Measurements from ENCODE around the gene OSBPL10. TPM values are rescaled to one million over a fixed set of nuclear protein-coding genes. Genes with fewer than 3 reads are reported as not detected.

Gene OSBPL10
- total RNA-seq, 1 experiment from 2014 or later, result 3.7 TPM

DNA sequence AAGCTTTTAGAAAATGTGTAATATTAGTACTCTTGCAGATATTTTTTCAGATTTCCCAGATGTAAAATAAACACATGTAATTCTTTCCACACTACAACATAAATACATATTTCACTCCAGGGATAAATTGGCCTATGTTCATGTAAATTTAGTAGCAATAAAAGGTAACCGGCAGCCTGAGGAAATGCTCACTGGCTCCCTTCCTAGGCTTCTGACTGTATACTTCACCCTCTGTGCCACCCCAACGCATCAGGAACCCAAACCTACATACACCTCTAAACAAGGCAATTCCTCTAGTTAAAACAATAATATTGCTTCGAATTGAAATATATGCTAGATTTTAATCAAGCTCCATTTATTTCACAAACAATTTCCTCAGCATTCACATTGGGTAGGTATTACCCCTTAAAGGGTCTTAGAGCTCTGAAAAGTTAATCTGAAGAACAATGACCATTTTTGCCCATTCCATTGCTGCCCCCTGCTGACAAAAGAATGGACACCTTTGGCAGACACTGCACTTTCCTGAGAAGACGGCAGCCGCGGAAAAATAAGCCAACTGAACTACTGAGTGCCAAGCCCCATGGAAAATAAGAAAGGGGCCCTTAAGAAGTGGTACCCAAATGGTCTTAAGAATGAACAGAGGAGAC lies 212.5 kb downstream of the OSBPL10 start:
- H3K9me3 ChIP-seq, result no peaks in the 10 kb centered on the region
- H3K36me3 ChIP-seq, result no peaks in the 10 kb centered on the region
- DNase-seq, result no peak
- no peak overlapping the region for H3K4me3 ChIP-seq
- H3K27me3 ChIP-seq, result no peaks in the 10 kb centered on the region

DNA sequence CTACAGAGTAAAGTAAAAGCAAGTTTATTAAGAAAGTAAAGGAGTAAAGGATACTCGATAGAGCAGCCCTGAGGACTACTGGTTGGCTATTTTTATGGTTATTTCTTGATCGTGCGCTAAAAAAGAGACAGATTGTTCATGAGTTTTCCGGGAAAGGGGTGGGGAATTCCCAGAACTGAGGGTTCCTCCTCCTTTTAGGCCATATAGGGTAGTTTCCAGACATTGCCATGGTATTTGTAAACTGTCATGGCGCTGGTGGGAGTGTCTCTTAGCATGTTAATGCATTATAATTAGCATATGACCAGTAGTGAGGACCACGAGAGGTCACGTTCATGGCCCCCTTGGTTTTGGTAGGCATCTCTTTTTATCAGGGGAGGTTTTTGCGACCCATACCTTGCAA lies 213.1 kb downstream of the OSBPL10 start:
- DNase-seq, result no peak
- Histone ChIP-seq H3K36me3 (no peaks in the 10 kb centered on the region), H3K9me3 (no peaks in the 10 kb centered on the region), H3K27me3 (no peaks in the 10 kb centered on the region), H3K4me3 (no peak overlapping the region)

DNA sequence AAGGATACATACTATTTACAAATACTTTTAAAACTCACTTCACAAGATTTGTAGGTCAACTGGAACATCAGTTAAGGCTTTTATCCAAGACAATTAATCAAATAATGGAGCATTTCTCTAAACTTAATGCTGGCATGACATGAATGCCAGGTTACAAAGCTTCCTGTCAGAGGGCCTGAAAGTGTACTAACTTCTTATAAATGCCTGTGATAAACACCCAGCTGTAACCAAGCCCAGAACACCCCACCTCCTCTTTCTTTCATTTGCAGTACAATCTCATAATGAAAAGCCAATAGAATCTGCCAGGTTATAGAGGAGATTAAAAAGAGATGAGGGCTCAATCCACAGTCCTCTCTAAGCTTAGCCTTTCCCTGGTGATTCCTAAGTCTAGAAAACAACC lies 214.4 kb downstream of the OSBPL10 start:
- no peak for DNase-seq
- Histone ChIP-seq H3K4me3 (no peak overlapping the region), H3K27me3 (no peaks in the 10 kb centered on the region), H3K9me3 (no peaks in the 10 kb centered on the region), H3K36me3 (no peaks in the 10 kb centered on the region)

DNA sequence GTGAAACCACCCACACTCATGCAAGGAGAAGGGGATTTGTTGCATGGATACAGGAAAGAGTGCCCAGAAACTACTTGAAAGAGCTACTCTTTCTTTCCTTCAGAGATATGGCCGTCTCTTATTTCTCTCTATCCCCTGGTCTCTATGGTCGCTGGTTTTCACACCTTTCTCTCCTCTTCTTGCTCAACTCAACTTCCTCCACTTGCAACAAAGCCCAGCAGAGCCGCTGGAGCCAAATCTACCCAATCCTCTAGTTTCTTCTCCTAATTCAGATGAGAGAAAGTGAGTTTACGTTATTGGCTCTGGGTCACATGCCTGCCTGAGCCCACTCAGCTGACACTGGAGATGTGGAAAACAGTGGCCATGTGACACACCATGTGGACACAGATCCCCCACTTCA lies 215.2 kb downstream of the OSBPL10 start:
- no peaks in the 10 kb centered on the region for H3K27me3 ChIP-seq
- no peak overlapping the region for H3K4me3 ChIP-seq
- DNase-seq, result no peak
- no peaks in the 10 kb centered on the region for H3K9me3 ChIP-seq
- no peaks in the 10 kb centered on the region for H3K36me3 ChIP-seq

DNA sequence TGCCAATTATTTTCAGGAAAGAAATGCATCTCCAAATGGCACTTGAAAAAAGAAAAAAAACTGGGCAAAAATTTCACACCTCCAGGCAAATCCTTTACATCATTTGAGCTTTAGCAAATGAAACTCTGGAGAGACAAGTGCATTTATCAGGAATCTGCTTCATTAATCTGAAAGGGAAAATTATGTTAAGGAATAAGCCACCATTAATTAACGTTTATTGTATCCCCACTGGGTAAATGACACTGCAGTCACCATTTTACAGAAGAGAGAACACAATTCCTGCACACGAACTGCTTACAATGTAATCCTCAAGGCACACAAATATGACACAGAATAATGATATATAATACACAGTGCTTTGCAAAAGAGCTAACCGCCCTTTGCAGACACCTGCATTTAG lies 217.3 kb downstream of the OSBPL10 start:
- DNase-seq, result no peak
- H3K36me3 ChIP-seq, result no peaks in the 10 kb centered on the region
- H3K27me3 ChIP-seq, result no peaks in the 10 kb centered on the region
- H3K4me3 ChIP-seq, result no peak overlapping the region
- H3K9me3 ChIP-seq, result no peaks in the 10 kb centered on the region

DNA sequence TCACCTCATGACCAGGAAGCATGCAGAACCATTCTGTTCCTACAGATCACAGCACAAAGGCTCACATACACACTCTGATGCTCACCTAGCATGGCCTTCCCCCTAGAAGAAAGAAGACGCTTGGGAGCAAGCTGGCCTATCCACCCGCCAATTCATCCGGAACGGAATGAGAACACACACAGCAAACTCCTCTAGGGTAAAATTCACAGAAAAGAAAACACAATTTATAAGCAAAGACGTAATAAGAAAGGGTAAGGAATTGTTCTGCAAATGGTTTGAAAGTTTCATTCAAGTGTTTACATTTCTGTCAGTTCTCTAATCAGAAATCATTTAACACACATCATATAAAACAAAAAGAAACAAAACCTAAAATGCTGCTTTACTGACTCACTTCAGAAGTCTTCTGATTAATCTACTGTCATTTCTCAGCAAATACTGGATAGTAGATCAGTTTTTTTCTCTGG lies 218.1 kb downstream of the OSBPL10 start:
- no peak overlapping the region for H3K4me3 ChIP-seq
- no peaks in the 10 kb centered on the region for H3K36me3 ChIP-seq
- no peaks in the 10 kb centered on the region for H3K27me3 ChIP-seq
- no peaks in the 10 kb centered on the region for H3K9me3 ChIP-seq
- no peak for DNase-seq

DNA sequence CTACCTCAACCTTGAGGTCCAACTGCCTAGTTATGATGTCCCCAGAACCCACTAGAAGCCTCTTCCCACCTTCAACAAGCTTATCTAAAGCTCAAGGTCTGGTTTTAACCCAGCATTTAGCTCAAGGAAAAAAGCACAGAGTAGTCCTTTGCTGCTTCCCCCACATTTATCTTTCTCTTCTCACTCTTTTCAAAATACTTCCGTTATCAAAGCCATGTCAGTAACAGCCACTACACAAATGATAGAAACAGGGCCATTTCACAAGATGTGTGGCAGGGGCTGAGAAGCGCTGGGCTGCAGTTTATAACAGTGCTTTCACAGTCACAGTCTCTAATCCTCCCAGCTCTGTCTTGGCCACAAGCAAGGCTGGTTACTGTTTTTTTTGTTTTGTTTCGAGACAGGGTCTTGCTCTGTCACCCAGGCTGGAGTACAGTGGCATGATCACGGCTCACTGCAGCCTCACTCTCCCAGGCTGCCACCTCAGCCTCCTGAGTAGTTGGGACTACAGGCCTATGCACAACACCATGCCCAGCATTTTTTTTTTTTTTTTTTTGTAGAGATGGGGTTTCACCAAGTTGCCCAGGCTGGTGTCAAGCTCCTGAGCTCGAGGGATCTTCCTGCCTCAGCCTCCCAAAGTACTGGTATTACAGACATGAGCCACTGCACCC lies 218.8 kb downstream of the OSBPL10 start:
- DNase-seq, result no peak
- Histone ChIP-seq H3K36me3 (no peaks in the 10 kb centered on the region), H3K27me3 (no peaks in the 10 kb centered on the region), H3K9me3 (no peaks in the 10 kb centered on the region), H3K4me3 (no peak overlapping the region)

DNA sequence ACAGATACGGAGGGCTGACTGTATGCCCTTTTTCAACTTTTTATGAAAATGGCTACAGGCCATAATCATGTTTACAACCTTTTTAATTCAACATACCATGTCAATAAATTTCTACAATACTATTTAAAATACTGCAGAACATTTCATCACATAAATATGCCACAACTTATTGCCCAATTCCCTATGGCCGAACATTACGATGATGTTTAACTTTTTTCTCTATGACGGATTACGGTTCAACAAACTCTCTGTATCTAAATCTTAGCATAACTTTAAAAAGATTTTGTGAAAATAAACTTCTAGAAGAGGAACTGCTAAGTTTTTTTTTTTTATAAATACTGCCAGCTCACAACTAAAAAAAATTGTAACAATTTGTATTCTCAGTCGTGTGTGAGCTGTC lies 220.4 kb downstream of the OSBPL10 start:
- Histone ChIP-seq H3K9me3 (no peaks in the 10 kb centered on the region), H3K27me3 (no peaks in the 10 kb centered on the region), H3K36me3 (no peaks in the 10 kb centered on the region), H3K4me3 (no peak overlapping the region)
- DNase-seq, result no peak

DNA sequence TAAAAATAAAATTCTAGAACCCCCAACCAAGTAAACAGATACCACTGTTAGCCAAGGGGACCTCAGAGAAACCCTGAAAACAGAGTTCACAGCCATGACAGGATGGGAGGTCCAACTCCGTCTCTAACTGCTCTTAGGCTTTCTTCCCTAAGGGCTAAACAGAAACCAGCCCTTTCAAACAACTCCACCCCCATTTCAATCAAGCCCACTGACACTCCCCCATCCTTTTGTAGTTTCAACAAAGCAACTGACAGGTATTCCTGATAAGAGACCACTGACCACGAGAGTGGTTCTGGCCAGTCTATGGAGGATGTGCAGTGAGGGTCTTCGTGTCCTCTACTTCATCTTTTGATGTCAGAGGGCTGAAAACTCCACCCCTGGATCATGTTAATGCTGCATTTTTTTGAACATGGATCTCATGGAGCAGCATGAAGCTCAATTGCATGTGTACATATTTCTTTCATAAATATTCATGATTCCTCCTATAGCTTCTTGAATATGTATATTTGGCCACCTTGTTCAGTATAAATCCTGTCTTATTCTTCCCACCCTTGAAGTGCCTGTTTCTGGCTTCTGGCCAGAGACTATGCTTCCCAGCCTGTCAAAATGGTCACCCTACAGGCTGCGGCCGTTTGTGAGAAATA lies 222.6 kb downstream of the OSBPL10 start:
- DNase-seq, result no peak
- Histone ChIP-seq H3K36me3 (no peaks in the 10 kb centered on the region), H3K27me3 (no peaks in the 10 kb centered on the region), H3K9me3 (no peaks in the 10 kb centered on the region), H3K4me3 (no peak overlapping the region)

DNA sequence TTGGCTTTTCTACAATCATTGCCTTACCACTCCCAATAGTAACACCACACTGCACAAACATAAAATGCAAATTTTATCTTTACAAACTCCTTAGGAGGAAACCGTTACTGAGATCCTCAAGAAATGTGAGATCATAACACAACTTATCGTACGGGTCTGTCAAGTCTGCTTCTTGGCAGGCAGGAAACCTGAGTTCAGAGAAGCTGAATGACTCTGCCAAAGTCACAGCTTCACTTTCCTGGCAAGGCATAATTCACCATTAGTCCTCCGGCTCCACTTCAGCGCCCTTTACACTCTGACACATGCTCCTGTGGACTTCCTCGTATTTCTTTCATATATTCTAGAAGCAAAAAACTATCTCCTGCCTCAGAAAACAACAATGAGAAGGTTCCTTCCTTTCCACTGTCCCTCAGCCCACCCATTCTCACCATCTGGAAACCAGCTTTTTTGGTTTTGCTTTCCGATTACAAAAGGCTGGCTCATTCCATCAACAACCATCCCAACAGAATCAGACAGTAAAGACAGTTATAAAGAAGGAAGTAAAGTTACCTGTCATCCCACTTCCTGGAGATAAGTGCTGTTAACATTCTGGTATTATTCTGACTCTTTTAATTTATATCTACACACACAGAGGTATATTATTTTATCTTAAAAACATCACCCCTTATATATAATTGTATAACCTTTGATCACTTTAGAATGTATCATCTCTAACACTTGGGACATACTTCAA lies 225.0 kb downstream of the OSBPL10 start:
- Histone ChIP-seq H3K27me3 (no peaks in the 10 kb centered on the region), H3K4me3 (no peak overlapping the region), H3K9me3 (no peaks in the 10 kb centered on the region), H3K36me3 (no peaks in the 10 kb centered on the region)
- no peak for DNase-seq

DNA sequence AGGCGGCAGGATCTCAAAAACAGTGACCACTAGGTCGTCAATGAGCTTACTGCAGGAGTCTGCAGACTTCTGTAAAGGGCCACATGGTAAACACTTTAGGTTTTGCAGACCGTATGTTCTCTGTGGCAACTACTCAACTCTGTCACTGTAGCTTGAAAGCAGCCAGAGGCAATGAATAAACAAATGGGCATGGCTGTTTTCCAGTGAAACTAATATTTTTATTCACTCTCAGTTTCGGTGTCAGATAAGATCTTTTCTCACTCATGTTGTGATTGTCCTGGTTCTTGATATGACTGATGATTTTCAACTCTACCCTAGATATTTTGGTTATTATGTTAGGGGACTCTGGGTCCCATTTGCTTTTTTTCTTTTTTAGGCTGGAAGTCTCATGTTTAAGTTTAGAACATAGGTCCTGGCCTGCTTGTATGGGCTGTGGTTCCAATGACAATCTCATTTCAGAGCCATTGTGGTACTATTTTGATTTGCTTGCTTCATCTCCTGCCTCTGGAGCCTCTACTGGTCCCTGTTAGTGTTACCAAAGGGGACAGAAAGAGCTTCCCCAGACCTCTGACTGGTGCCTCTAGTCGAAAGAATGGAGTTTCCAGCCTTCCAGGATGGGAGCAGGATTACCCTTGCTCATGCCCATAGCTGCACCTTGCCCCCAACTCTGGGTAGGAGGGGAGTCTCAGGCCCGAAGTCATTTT lies 226.3 kb downstream of the OSBPL10 start:
- Histone ChIP-seq H3K27me3 (no peaks in the 10 kb centered on the region), H3K9me3 (no peaks in the 10 kb centered on the region), H3K36me3 (no peaks in the 10 kb centered on the region), H3K4me3 (no peak overlapping the region)
- no peak for DNase-seq

DNA sequence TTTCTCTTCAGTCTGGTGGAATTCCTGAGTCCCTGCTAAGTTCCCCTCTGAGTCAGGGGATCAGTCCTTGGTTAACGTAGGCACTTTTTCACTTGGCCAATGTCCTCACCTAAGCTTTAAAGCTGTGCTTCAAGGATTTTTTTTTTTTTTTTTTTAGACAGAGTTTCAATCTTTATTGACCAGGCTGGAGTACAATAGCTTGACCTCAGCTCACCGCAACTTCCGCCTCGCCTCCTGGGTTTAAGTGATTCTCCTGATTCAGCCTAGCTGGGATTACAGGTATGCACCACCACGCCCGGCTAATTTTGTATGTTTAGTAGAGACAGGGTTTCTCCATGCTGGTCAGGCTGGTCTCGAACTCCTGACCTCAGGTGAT lies 228.0 kb downstream of the OSBPL10 start:
- Histone ChIP-seq H3K27me3 (no peaks in the 10 kb centered on the region), H3K4me3 (no peak overlapping the region), H3K9me3 (no peaks in the 10 kb centered on the region), H3K36me3 (no peaks in the 10 kb centered on the region)
- no peak for DNase-seq

DNA sequence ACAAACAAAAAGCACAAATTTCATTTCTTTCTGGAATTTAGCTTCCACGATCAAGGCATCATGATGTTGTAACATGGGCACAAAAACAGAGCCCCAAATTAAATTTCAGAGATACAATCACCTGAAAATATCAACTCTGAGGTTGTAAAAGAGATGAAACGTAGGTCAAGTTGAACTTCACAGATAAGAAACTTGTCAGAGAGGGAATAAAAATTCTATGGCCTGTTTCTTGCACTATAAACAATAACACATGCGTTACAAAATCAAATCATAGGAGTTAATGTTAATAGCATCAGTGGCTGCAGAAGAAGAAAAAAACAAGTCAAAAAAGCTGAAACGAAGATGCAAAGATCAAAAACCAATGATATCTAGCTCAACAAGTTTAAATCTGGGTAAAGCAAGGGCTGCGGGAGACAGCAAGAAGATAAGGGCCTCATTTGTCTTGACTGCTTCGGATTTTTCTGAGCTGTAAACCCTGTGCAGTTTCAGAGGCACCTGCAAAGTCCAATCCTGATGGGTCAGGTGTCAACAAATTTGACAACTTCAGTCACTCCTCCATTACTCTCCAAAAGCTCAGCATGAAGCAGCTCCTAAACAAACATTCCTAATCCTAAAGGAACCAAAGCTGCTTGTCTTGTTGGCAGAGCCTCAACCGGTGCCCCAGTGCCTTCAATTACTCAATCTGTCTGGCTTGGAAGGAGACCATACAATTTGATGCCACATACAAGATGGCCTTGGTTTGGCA lies 228.6 kb downstream of the OSBPL10 start:
- Histone ChIP-seq H3K36me3 (no peaks in the 10 kb centered on the region), H3K4me3 (no peak overlapping the region), H3K9me3 (no peaks in the 10 kb centered on the region), H3K27me3 (no peaks in the 10 kb centered on the region)
- DNase-seq, result peak; percentile 41

DNA sequence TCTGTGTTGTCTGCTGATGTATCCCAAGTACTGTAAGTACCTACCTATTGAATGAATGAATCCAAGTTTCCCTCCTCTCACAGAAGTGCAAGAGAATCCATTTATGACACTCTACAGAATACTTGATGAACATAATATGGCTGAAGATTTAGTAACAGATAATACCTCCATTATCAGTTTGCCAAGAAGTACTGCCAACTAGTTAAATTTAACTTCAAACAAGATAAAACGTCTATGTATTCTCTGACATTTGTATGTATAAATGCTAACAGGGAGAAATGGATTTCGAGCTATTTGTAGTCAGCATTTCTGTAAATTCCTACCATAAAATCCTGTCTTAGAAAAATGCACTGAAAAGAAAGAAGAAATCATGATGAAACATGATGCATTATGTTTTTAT lies 230.7 kb downstream of the OSBPL10 start:
- no peaks in the 10 kb centered on the region for H3K27me3 ChIP-seq
- H3K9me3 ChIP-seq, result no peaks in the 10 kb centered on the region
- H3K4me3 ChIP-seq, result no peak overlapping the region
- no peak for DNase-seq
- H3K36me3 ChIP-seq, result no peaks in the 10 kb centered on the region

DNA sequence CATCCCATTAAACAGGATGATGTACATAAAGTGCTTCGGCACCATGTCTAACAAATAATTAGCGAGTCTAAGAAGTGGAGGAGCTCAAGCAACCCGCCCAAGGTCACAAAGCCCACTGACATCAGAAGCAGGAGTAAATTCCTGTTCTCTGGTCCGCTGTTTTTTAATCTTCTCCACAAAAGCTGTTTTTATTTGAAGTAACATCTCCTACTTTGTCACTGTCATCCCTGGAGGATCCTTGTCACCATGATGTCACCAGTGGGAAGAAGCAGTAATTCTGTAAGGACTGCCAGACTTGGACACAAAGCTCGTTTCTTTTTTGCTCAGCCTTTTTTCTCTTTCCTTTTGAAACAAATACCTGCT lies 232.1 kb downstream of the OSBPL10 start:
- Histone ChIP-seq H3K27me3 (no peaks in the 10 kb centered on the region), H3K36me3 (no peaks in the 10 kb centered on the region), H3K4me3 (no peak overlapping the region), H3K9me3 (no peaks in the 10 kb centered on the region)
- no peak for DNase-seq

DNA sequence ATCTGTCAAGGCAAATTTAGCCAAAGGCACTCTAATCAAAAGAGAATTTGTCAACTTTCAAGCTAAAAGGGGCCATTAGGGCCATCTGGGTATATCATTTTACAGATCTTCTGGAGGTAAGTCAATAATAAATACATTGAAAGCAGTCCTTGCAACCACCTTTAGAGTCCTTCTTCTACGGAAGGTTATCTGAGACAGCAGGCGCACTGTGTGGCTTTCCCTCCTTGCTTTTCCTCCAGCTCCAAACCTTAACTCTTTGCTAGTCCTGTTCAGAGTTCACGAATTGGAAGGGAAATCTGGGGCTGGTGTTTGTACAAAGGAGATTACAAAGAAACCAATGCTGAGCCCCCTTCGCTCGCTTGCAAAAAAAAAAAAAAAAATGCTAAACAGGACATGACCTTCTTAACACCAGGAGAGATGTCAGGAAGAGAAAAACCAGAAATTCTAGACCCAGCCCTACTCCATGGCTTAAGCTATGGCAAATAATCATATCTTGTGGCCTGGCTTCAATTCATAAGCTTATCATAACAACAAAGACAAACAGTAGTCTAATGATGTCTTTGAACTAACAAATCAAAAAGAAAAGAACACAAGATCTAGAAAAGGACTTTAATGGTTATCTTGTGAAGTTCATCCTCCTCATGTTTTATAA lies 232.7 kb downstream of the OSBPL10 start:
- Histone ChIP-seq H3K9me3 (no peaks in the 10 kb centered on the region), H3K36me3 (no peaks in the 10 kb centered on the region), H3K27me3 (no peaks in the 10 kb centered on the region), H3K4me3 (no peak overlapping the region)
- no peak for DNase-seq

All from MG63 (cell line).